Choroid plexus epithelial cell (primary cell): ENCODE data around the gene CLEC18A.
"Not testable (repeated sequence)": the region's sequence is repeated elsewhere in the genome, so short reads cannot be mapped to it uniquely, and the experiment has no call there.

Experiments
- DNase-seq: peaks from one replicate; pipeline ENCODE4 v3.0.0-alpha.2; 2010; ENCODE audit warnings: low read depth
- H3K4me3 ChIP-seq: 2 replicates; pipeline ENCODE4 v1.5.1; 2011; ENCODE audit warnings: low read depth, mild to moderate bottlenecking, control low read depth, low read length, moderate library complexity

The CLEC18A gene

GRCh38 chr16:69963312-69963711 is 12.2 kb downstream of the CLEC18A start:
- not testable (repeated sequence) for DNase-seq, H3K4me3 ChIP-seq

GRCh38 chr16:69964960-69965660 is 14.0 kb downstream of the CLEC18A start:
- not testable (repeated sequence) for DNase-seq

GRCh38 chr16:69965661-69966054 is 14.5 kb downstream of the CLEC18A start:
- not testable (repeated sequence) for DNase-seq, H3K4me3 ChIP-seq

More at GRCh38 chr16:69964960-69965660, 14.0 kb downstream of the CLEC18A start:
- H3K4me3 ChIP-seq: peak overlapping the region; percentile 20

- DNase-seq, H3K4me3 ChIP-seq: not testable (repeated sequence)
Observed at GRCh38 chr16:69967688-69968087, 16.6 kb downstream of the CLEC18A start.

GRCh38 chr16:69968125-69968524 is 17.0 kb downstream of the CLEC18A start:
- not testable (repeated sequence) for DNase-seq, H3K4me3 ChIP-seq

GRCh38 chr16:69969657-69970056 is 18.5 kb downstream of the CLEC18A start:
- DNase-seq, H3K4me3 ChIP-seq: not testable (repeated sequence)

GRCh38 chr16:69972120-69972519 is 21.0 kb downstream of the CLEC18A start:
- H3K4me3 ChIP-seq, DNase-seq: not testable (repeated sequence)

GRCh38 chr16:69972935-69973334 is 21.8 kb downstream of the CLEC18A start:
- not testable (repeated sequence) for H3K4me3 ChIP-seq

GRCh38 chr16:69985196-69985595 is 34.1 kb downstream of the CLEC18A start:
- H3K4me3 ChIP-seq, DNase-seq: not testable (repeated sequence)

More at GRCh38 chr16:69972935-69973334, 21.8 kb downstream of the CLEC18A start:
- DNase-seq: not testable (repeated sequence)

- peak; percentile 39 for DNase-seq
- not testable (repeated sequence) for H3K4me3 ChIP-seq
Observed at GRCh38 chr16:69997956-69998355, 46.8 kb downstream of the CLEC18A start.

- not testable (repeated sequence) for DNase-seq, H3K4me3 ChIP-seq
Observed at GRCh38 chr16:69999801-70000200, 48.7 kb downstream of the CLEC18A start.

- not testable (repeated sequence) for H3K4me3 ChIP-seq, DNase-seq
Observed at GRCh38 chr16:70003511-70003910, 52.4 kb downstream of the CLEC18A start.

GRCh38 chr16:70008604-70009003 is 57.5 kb downstream of the CLEC18A start:
- H3K4me3 ChIP-seq: not testable (repeated sequence)
- peak; percentile 6 for DNase-seq

GRCh38 chr16:70010615-70011014 is 59.5 kb downstream of the CLEC18A start:
- DNase-seq, H3K4me3 ChIP-seq: not testable (repeated sequence)

GRCh38 chr16:70011120-70011519 is 60.0 kb downstream of the CLEC18A start:
- not testable (repeated sequence) for H3K4me3 ChIP-seq, DNase-seq

GRCh38 chr16:70012354-70012753 is 61.2 kb downstream of the CLEC18A start:
- H3K4me3 ChIP-seq, DNase-seq: not testable (repeated sequence)

- H3K4me3 ChIP-seq, DNase-seq: not testable (repeated sequence)
Observed at GRCh38 chr16:70012951-70013350, 61.8 kb downstream of the CLEC18A start.
